Breast epithelium (tissue), 4 donors: ENCODE results near the gene GALM. TPM values are rescaled to one million over a fixed set of nuclear protein-coding genes. Genes with fewer than 3 reads are reported as not detected.
A peak's percentile ranks its signal among the peaks of the same experiment; 100 is the strongest.

Experiments used
- DNase-seq, 2 donors: peaks; one replicate each; pipeline ENCODE4 v3.0.0-alpha.2; 2019; ENCODE audit warnings: low spot score in 2 of 2
- H3K27ac ChIP-seq, 2 donors: fragments of 200-600 bp; sonication (generic) in 1 of 2; one replicate each; pipeline ENCODE4 v1.5.1; 2016 to 2019; ENCODE audit warnings: mild to moderate bottlenecking in 1 of 2
- H3K27me3 ChIP-seq, 2 donors: fragments of 200-600 bp; sonication (generic) in 1 of 2; one replicate each; pipeline versions ENCODE4 v1.5.1 to v1.6.0; 2017 to 2019; ENCODE audit warnings: control low read depth in 1 of 2, mild to moderate bottlenecking in 1 of 2
- H3K36me3 ChIP-seq: fragments of 200-600 bp; one replicate; pipeline ENCODE4 v1.5.1; 2019
- H3K4me1 ChIP-seq, 2 donors: fragments of 200-600 bp; sonication (generic); one replicate each; pipeline ENCODE4 v1.5.1; 2016 to 2019; ENCODE audit warnings: control low read depth in 1 of 2
- H3K4me3 ChIP-seq, 3 donors: fragments of 200-600 bp; sonication (generic); 1 replicate in 2 of 3; 2 replicates in 1 of 3; pipeline ENCODE4 v1.5.1; 2016 to 2019; ENCODE audit warnings: mild to moderate bottlenecking in 3 of 3, moderate library complexity in 2 of 3
- H3K9me3 ChIP-seq, 2 donors: fragments of 200-600 bp; sonication (generic) in 1 of 2; one replicate each; pipeline ENCODE4 v1.5.1; 2016 to 2019; ENCODE audit warnings: control low read depth in 1 of 2
- POLR2A ChIP-seq: fragments of 450-650 bp; IDR thresholded peaks from one replicate; pipeline ENCODE4 v1.6.1; 2016; ENCODE audit warnings: antibody characterized with exemption, mild to moderate bottlenecking, moderate library complexity
- POLR2AphosphoS5 ChIP-seq, 3 donors: sonication (generic); formaldehyde crosslinking; IDR thresholded peaks; one replicate each; pipeline ENCODE4 v1.6.1; 2017; ENCODE audit warnings: antibody characterized with exemption in 3 of 3
- intact Hi-C: fragments of 100-400 bp; cut with DNase I; formaldehyde crosslinking; loops from one replicate; pipeline ENCODE4 v1.15.1; 2023; ENCODE audit warnings: low total_unique reads
- total RNA-seq, 3 donors: library from RNA; depleted of rRNA; stranded (reverse); fragments of >200 nt; gene quantifications; one replicate each; pipeline ENCODE4 v1.1.0, GENCODE V29; 2016
- TF ChIP-seq, protein P1 (sequence below), 3 donors: fragments of 450-650 bp; IDR thresholded peaks; one replicate each; pipeline ENCODE4 v1.5.1; 2016 to 2017; ENCODE audit warnings: antibody characterized with exemption in 3 of 3, mild to moderate bottlenecking in 3 of 3, moderate library complexity in 3 of 3

Gene GALM
- total RNA-seq, 3 donors from 2014 or later, result 12.1 to 29.9 (median 22.5) TPM

DNA sequence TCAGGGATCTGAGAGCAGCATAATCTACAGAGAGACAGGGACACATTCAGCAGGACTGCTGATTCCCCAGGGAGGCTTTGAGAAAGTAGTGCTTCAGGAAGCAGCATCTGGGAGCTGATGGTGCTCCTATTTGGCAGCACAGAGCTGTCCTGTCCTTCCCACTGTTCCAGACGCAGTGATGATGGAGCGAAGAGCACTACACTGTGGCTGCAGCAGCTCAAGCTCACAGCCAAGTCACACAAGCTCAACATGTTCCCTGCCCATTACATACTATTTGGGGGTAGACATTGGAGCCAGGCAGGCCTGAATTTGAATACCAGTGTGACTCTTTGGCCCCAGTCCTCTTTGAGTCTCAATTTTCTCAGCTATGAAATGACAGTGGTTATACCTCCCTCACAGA, 15.2 kb upstream of the GALM start:
- H3K9me3 ChIP-seq, result no peaks in the 10 kb centered on the region
- no peaks in the 10 kb centered on the region for H3K36me3 ChIP-seq
- H3K4me1 ChIP-seq, result no peaks in the 10 kb centered on the region
- no peaks in the 10 kb centered on the region for H3K27me3 ChIP-seq
- no peak overlapping the region for H3K27ac ChIP-seq
- DNase-seq, result no peak
- no peak for TF ChIP-seq POLR2A
- no peak for TF ChIP-seq POLR2AphosphoS5 (IDR thresholded peaks at IDR 0.05)
- TF ChIP-seq, protein P1, sequence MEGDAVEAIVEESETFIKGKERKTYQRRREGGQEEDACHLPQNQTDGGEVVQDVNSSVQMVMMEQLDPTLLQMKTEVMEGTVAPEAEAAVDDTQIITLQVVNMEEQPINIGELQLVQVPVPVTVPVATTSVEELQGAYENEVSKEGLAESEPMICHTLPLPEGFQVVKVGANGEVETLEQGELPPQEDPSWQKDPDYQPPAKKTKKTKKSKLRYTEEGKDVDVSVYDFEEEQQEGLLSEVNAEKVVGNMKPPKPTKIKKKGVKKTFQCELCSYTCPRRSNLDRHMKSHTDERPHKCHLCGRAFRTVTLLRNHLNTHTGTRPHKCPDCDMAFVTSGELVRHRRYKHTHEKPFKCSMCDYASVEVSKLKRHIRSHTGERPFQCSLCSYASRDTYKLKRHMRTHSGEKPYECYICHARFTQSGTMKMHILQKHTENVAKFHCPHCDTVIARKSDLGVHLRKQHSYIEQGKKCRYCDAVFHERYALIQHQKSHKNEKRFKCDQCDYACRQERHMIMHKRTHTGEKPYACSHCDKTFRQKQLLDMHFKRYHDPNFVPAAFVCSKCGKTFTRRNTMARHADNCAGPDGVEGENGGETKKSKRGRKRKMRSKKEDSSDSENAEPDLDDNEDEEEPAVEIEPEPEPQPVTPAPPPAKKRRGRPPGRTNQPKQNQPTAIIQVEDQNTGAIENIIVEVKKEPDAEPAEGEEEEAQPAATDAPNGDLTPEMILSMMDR (IDR thresholded peaks at IDR 0.05), result no peak
- intact Hi-C loops, result no loop called here
- no peak overlapping the region for H3K4me3 ChIP-seq

DNA sequence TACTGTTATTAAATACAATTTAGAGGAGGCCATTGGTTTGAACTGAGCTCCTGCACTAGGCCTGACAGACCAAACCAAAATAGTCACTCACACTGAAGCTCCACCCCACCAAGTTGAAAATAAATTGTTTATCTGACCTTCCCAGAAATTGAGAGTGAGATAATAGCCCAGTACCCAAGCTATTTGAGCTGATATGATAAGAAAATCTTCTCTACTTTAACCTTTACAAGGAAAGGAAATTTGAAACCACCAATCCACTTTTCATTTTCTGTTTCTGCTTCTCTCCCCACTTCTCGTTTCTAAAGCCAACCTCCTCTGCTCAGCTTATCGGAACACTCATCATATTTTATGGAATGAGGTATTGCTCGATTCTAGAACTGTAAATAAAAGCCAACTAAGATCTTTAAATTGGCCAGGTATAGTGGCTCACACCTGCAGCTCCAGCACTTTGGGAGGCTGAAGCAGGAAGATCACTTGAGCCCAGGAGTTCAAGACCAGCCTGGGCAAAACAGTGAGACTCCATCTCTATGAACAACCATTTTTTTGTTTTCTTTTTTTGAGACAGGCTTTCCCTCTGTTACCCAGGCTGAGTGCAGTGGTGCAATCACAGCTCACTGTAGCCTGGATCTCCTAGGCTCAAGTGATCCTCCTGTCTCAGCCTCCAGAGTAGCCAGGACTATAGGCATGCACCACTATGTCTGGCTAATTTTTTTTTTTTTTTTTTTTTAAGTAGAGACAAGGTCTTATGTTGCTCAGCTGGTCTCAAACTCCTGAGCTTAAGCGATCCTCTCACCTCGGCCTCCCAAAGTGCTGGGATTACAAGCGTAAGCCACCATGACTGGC, 13.3 kb upstream of the GALM start:
- Histone ChIP-seq H3K4me1 (no peaks in the 10 kb centered on the region), H3K27me3 (no peaks in the 10 kb centered on the region), H3K36me3 (no peaks in the 10 kb centered on the region), H3K27ac (no peak overlapping the region), H3K9me3 (no peaks in the 10 kb centered on the region), H3K4me3 (no peak overlapping the region)
- intact Hi-C loops, result no loop called here
- TF ChIP-seq POLR2AphosphoS5 (IDR thresholded peaks at IDR 0.05) (no peak), POLR2A (no peak)
- TF ChIP-seq, protein P1 (IDR thresholded peaks at IDR 0.05), result no peak
- DNase-seq, result no peak

DNA sequence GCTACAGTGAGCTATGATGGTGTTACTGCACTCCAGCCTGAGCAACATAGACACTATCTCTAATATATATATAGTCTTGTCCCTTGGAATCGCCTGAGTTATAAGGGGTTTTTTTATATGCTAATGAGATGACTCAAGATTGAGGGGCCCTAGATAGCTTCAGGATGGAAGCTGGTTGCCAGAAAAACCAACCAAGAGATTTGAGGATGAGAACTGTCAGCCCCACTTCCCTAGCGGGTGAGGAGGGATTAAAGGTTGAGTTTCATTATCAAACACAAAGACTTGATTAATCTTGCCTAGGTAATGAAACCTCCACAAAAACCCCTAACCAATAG, 12.6 kb upstream of the GALM start:
- TF ChIP-seq, protein P1 (IDR thresholded peaks at IDR 0.05), result no peak
- TF ChIP-seq POLR2A (no peak), POLR2AphosphoS5 (IDR thresholded peaks at IDR 0.05) (no peak)
- H3K9me3 ChIP-seq, result no peaks in the 10 kb centered on the region
- no peaks in the 10 kb centered on the region for H3K27me3 ChIP-seq
- no peak for DNase-seq
- no peaks in the 10 kb centered on the region for H3K36me3 ChIP-seq
- no peaks in the 10 kb centered on the region for H3K4me1 ChIP-seq
- no peak overlapping the region for H3K4me3 ChIP-seq
- H3K27ac ChIP-seq, result no peak overlapping the region
- intact Hi-C loops, result no loop called here

DNA sequence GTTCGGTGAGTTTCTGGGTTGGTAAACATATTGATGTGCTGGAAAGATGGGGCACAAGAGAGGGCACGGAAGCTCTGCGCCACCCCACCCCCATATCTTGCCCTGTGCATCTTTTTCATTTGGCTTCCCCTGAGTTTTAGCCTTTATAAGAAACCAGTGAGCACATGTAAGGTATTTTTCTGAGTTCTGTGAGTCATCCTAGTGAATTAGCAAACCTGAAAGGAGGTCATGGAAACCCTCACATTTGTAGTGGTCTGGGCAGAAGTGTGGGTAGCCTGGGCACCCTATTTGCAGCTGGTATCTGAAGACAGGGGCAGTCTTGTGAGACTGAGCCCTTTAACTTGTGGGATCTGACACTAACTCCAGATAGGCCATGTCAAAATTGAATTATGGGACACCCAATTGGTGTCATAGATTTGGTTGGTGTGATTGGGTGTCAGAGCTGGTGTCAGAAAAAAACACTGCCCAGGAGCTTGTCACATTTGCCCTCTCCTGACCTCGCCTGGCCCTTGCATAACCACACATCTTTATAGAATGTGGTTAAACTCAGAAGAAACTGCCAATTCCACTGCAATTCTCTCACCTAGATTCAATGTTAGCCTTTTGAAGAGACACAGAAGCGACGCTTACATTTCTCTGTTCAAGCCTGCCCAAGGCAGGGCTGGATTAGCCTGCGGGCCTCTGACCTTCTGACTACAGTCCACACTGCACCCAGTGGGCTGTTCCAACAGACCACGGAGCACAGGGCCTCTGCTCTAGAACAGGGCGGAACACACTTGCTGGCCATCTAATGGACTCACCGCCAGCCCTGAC, 12.0 kb upstream of the GALM start:
- Histone ChIP-seq H3K27me3 (no peaks in the 10 kb centered on the region), H3K27ac (no peak overlapping the region), H3K9me3 (no peaks in the 10 kb centered on the region), H3K4me3 (no peak overlapping the region), H3K36me3 (no peaks in the 10 kb centered on the region), H3K4me1 (no peaks in the 10 kb centered on the region)
- TF ChIP-seq, protein P1 (IDR thresholded peaks at IDR 0.05), result no peak
- TF ChIP-seq POLR2AphosphoS5 (IDR thresholded peaks at IDR 0.05) (no peak), POLR2A (no peak)
- DNase-seq, result peak in 1 of 2 donors; percentile 34
- intact Hi-C loops, result no loop called here
